Prostate gland (tissue), 2 donors: ENCODE measurements around the gene MYL12A. TPM values are rescaled to one million over a fixed set of nuclear protein-coding genes. Genes with fewer than 3 reads are reported as not detected.

Experiments
- DNase-seq: peaks from one replicate; pipeline ENCODE4 v3.0.0-alpha.2; 2019; ENCODE audit warnings: low spot score
- H3K27ac ChIP-seq, 2 donors: fragments of 200-600 bp; sonication (generic); 2 replicates each; pipeline ENCODE4 v1.5.1; 2017 to 2019
- H3K27me3 ChIP-seq: fragments of 200-600 bp; sonication (generic); replicated peaks from 2 replicates; pipeline ENCODE4 v1.5.1; 2019; ENCODE audit not compliant: insufficient read depth
- H3K36me3 ChIP-seq, 2 donors: fragments of 200-600 bp; sonication (generic); 1 replicate in 1 of 2; 2 replicates in 1 of 2; pipeline versions ENCODE4 v1.5.1 to v1.8.1; 2017 to 2019
- H3K4me1 ChIP-seq: fragments of 200-600 bp; sonication (generic); replicated peaks from 2 replicates; pipeline ENCODE4 v1.5.1; 2019
- H3K4me3 ChIP-seq, 2 donors: fragments of 200-600 bp; sonication (generic); 2 replicates each; pipeline ENCODE4 v1.5.1; 2017 to 2019
- H3K9me3 ChIP-seq: fragments of 200-600 bp; sonication (generic); 2 replicates; pipeline ENCODE4 v1.5.1; 2017
- CTCF ChIP-seq, 4 experiments: fragments of 200-600 bp in 2 of 4; fragments of 450-650 bp in 2 of 4; sonication (generic) in 2 of 4; IDR thresholded peaks; 1 replicate in 3 of 4; 2 replicates in 1 of 4; pipeline ENCODE4 v1.5.1; 2016 to 2019; ENCODE audit warnings: antibody characterized with exemption in 4 of 4, mild to moderate bottlenecking in 2 of 4, moderate library complexity in 2 of 4
- POLR2A ChIP-seq: fragments of 450-650 bp; IDR thresholded peaks from one replicate; pipeline ENCODE4 v1.6.1; 2016; ENCODE audit warnings: antibody characterized with exemption, mild to moderate bottlenecking
- POLR2AphosphoS5 ChIP-seq: sonication (generic); formaldehyde crosslinking; IDR thresholded peaks from one replicate; pipeline ENCODE4 v1.6.1; 2017; ENCODE audit warnings: antibody characterized with exemption
- WGBS: methylation state at CpG from one replicate; pipeline ENCODE4 v1.1.5; 2018; 5-methylcytosine and 5-hydroxymethylcytosine counted together
- intact Hi-C: fragments of 100-400 bp; cut with DNase I; formaldehyde crosslinking; loops from one replicate; pipeline ENCODE4 v1.14.2; 2022
- total RNA-seq, 2 donors: library from RNA; depleted of rRNA; stranded (reverse); fragments of >200 nt; gene quantifications; one replicate each; pipeline ENCODE4 v1.1.0, GENCODE V29; 2016

The MYL12A gene
- total RNA-seq, 2 donors from 2014 or later = 245 to 267 TPM

GRCh38 chr18:3252843-3253242, 5.2 kb downstream of the MYL12A start:
- Histone ChIP-seq H3K4me1 (no peaks in the 10 kb centered on the region), H3K27me3 (no peaks in the 10 kb centered on the region), H3K9me3 (no peaks in the 10 kb centered on the region), H3K27ac (no peak overlapping the region), H3K4me3 (no peak overlapping the region), H3K36me3 (no peaks in the 10 kb centered on the region)
- TF ChIP-seq POLR2AphosphoS5 (no peak), POLR2A (no peak)
- 92% methylated on average over 1 of the region's 1 CpG for WGBS
- no peak for DNase-seq
- intact Hi-C loops = no loop called here

- TF ChIP-seq CTCF (IDR thresholded peaks at IDR 0.05) (no peak), POLR2A (no peak), POLR2AphosphoS5 (no peak)
- peak overlapping the region in 1 of 2 donors; percentile 45 for H3K27ac ChIP-seq
- no peaks in the 10 kb centered on the region for H3K36me3 ChIP-seq
- DNase-seq = no peak
- H3K9me3 ChIP-seq = no peaks in the 10 kb centered on the region
- H3K4me1 ChIP-seq = no peaks in the 10 kb centered on the region
- WGBS = 78% methylated on average over 4 of the region's 4 CpGs
- intact Hi-C loops = loop anchor here (2.0 kb wide), 1 partner anchor 194 kb away; no protein-coding TSS in a partner anchor
- no peak overlapping the region for H3K4me3 ChIP-seq
- H3K27me3 ChIP-seq = no peaks in the 10 kb centered on the region
Observed at GRCh38 chr18:3254725-3255124, 7.1 kb downstream of the MYL12A start.

GRCh38 chr18:3255611-3256165, 8.1 kb downstream of the MYL12A start:
- DNase-seq = no peak
- intact Hi-C loops = loop anchor here (2.0 kb wide), 1 partner anchor 193 kb away; no protein-coding TSS in a partner anchor
- Histone ChIP-seq H3K27me3 (no peaks in the 10 kb centered on the region), H3K4me1 (peaks cover under 1% of the 10 kb centered on the region), H3K4me3 (no peak overlapping the region), H3K36me3 (no peaks in the 10 kb centered on the region), H3K27ac (peak overlapping the region in 1 of 2 donors; percentile 45), H3K9me3 (no peaks in the 10 kb centered on the region)
- TF ChIP-seq POLR2AphosphoS5 = no peak
- TF ChIP-seq CTCF (IDR thresholded peaks at IDR 0.05) = no peak
- no peak for TF ChIP-seq POLR2A
- WGBS = 73% methylated on average over 5 of the region's 5 CpGs

GRCh38 chr18:3256693-3257626, 9.4 kb downstream of the MYL12A start:
- Histone ChIP-seq H3K4me1 (peaks cover 4% of the 10 kb centered on the region), H3K9me3 (no peaks in the 10 kb centered on the region), H3K27me3 (no peaks in the 10 kb centered on the region), H3K27ac (peak overlapping the region; percentile 54 to 64), H3K36me3 (no peaks in the 10 kb centered on the region), H3K4me3 (no peak overlapping the region)
- WGBS = 44% methylated on average over 5 of the region's 5 CpGs
- DNase-seq = no peak
- TF ChIP-seq POLR2AphosphoS5 = peak; percentile 71
- TF ChIP-seq POLR2A = no peak
- intact Hi-C loops = no loop called here

GRCh38 chr18:3257627-3258120, 10.1 kb downstream of the MYL12A start:
- intact Hi-C loops = no loop called here
- no peaks in the 10 kb centered on the region for H3K36me3 ChIP-seq

More at GRCh38 chr18:3257627-3258120, 10.1 kb downstream of the MYL12A start:
- Histone ChIP-seq H3K4me1 (peaks cover 4% of the 10 kb centered on the region), H3K27ac (peak overlapping the region; percentile 54 to 64), H3K9me3 (no peaks in the 10 kb centered on the region), H3K4me3 (no peak overlapping the region), H3K27me3 (no peaks in the 10 kb centered on the region)
- TF ChIP-seq POLR2A (no peak), CTCF (IDR thresholded peaks at IDR 0.05) (no peak), POLR2AphosphoS5 (no peak)
- WGBS = 94% methylated on average over 2 of the region's 2 CpGs
- DNase-seq = no peak
